H9 (cell line): ENCODE measurements around the gene ZNF584. TPM values are rescaled to one million over a fixed set of nuclear protein-coding genes. Genes with fewer than 3 reads are reported as not detected.

Experiments
- DNase-seq: peaks from one replicate; pipeline ENCODE4 v3.0.0-alpha.2; 2017
- H2AFZ ChIP-seq: one replicate; pipeline ENCODE4 v1.6.1; 2013; ENCODE audit warnings: mild to moderate bottlenecking, low read length, control low read depth, moderate library complexity
- H2AK5ac ChIP-seq: 2 replicates; pipeline ENCODE4 v1.6.1; 2013; ENCODE audit warnings: low read length, control low read depth, mixed read lengths; ENCODE audit not compliant: insufficient read length
- H2BK120ac ChIP-seq: one replicate; pipeline ENCODE4 v1.6.1; 2013; ENCODE audit warnings: low read depth, mild to moderate bottlenecking, low read length, control low read depth, inconsistent platforms; ENCODE audit not compliant: poor library complexity, severe bottlenecking
- H2BK12ac ChIP-seq: 2 replicates; pipeline ENCODE4 v1.6.1; 2013; ENCODE audit warnings: low read length, control low read depth, mixed read lengths, low read depth; ENCODE audit not compliant: insufficient read length
- H2BK15ac ChIP-seq: 2 replicates; pipeline ENCODE4 v1.6.1; 2013; ENCODE audit warnings: low read depth, low read length, control low read depth
- H2BK20ac ChIP-seq: one replicate; pipeline ENCODE4 v1.6.1; 2013; ENCODE audit warnings: low read depth, mild to moderate bottlenecking, low read length, control low read depth, inconsistent platforms; ENCODE audit not compliant: poor library complexity, severe bottlenecking
- H2BK5ac ChIP-seq: 2 replicates; pipeline ENCODE4 v1.6.1; 2013; ENCODE audit warnings: low read length, control low read depth, mixed read lengths; ENCODE audit not compliant: insufficient read length
- H3K14ac ChIP-seq: 2 replicates; pipeline ENCODE4 v1.6.1; 2013; ENCODE audit warnings: low read length, control low read depth; ENCODE audit not compliant: insufficient read depth
- H3K18ac ChIP-seq: 2 replicates; pipeline ENCODE4 v1.6.1; 2013; ENCODE audit warnings: low read depth, mild to moderate bottlenecking, mixed read lengths, low read length, control low read depth; ENCODE audit not compliant: insufficient read length
- H3K23ac ChIP-seq: 2 replicates; pipeline ENCODE4 v1.6.1; 2013; ENCODE audit warnings: low read length, control low read depth, mixed read lengths, low read depth; ENCODE audit not compliant: insufficient read length
- H3K23me2 ChIP-seq: 2 replicates; pipeline ENCODE4 v1.6.1; 2013; ENCODE audit warnings: low read depth, mild to moderate bottlenecking, mixed read lengths, low read length, control low read depth; ENCODE audit not compliant: insufficient read length, poor library complexity, severe bottlenecking
- H3K27ac ChIP-seq: 2 replicates; pipeline ENCODE4 v1.5.1; 2013; ENCODE audit warnings: low read length, control low read depth, mixed read lengths, low read depth; ENCODE audit not compliant: insufficient read length
- H3K27me3 ChIP-seq: 2 replicates; pipeline ENCODE4 v1.6.1; 2013; ENCODE audit warnings: low read length, control low read depth, inconsistent platforms; ENCODE audit not compliant: insufficient read depth
- H3K4ac ChIP-seq: 2 replicates; pipeline ENCODE4 v1.6.1; 2013; ENCODE audit warnings: low read depth, mild to moderate bottlenecking, control low read depth, inconsistent platforms, low read length, moderate library complexity
- H3K4me1 ChIP-seq: 2 replicates; pipeline ENCODE4 v1.6.1; 2013; ENCODE audit warnings: low read length, control low read depth, inconsistent platforms; ENCODE audit not compliant: insufficient read depth
- H3K4me2 ChIP-seq: 2 replicates; pipeline ENCODE4 v1.6.1; 2013; ENCODE audit warnings: low read length, control low read depth, mixed read lengths; ENCODE audit not compliant: insufficient read length, insufficient read depth
- H3K56ac ChIP-seq: 2 replicates; pipeline ENCODE4 v1.6.1; 2013; ENCODE audit warnings: low read depth, mild to moderate bottlenecking, mixed read lengths, low read length, control low read depth; ENCODE audit not compliant: insufficient read length
- H3K79me1 ChIP-seq: 2 replicates; pipeline ENCODE4 v1.6.1; 2013; ENCODE audit warnings: low read depth, mild to moderate bottlenecking, moderate library complexity, low read length, control low read depth, inconsistent platforms; ENCODE audit not compliant: insufficient read depth, poor library complexity, severe bottlenecking
- H3K79me2 ChIP-seq: 2 replicates; pipeline ENCODE4 v1.6.1; 2013; ENCODE audit warnings: low read length, control low read depth, inconsistent platforms; ENCODE audit not compliant: insufficient read depth
- H3K9ac ChIP-seq: 2 replicates; pipeline ENCODE4 v1.6.1; 2013; ENCODE audit warnings: low read length, control low read depth, mixed read lengths; ENCODE audit not compliant: insufficient read length; ENCODE audit errors: extremely low read depth
- H3K9me3 ChIP-seq: one replicate; pipeline ENCODE4 v1.6.1; 2013; ENCODE audit warnings: low read depth, low read length, inconsistent platforms; ENCODE audit not compliant: control insufficient read depth
- H3T11ph ChIP-seq: one replicate; pipeline ENCODE4 v1.6.1; 2013; ENCODE audit warnings: mild to moderate bottlenecking, low read length, control low read depth, inconsistent platforms
- H4K20me1 ChIP-seq: one replicate; pipeline ENCODE4 v1.6.1; 2013; ENCODE audit not compliant: control insufficient read depth, insufficient read length, insufficient read depth
- H4K5ac ChIP-seq: 2 replicates; pipeline ENCODE4 v1.6.1; 2013; ENCODE audit warnings: low read depth, mild to moderate bottlenecking, mixed read lengths, low read length, control low read depth; ENCODE audit not compliant: insufficient read length
- H4K8ac ChIP-seq: replicated peaks from 2 replicates; pipeline ENCODE4 v1.6.1; 2013; ENCODE audit warnings: low read length, control low read depth, mixed read lengths, low read depth; ENCODE audit not compliant: insufficient read length
- H4K91ac ChIP-seq: 2 replicates; pipeline ENCODE4 v1.6.1; 2013; ENCODE audit warnings: low read depth, mild to moderate bottlenecking, moderate library complexity, mixed read lengths, low read length, control low read depth; ENCODE audit not compliant: insufficient read length
- H3K27ac Mint-ChIP-seq, 3 experiments: 2 replicates in 2 of 3; 3 replicates in 1 of 3; pipeline ENCODE4 v1.8.0; 2020 to 2021; ENCODE audit warnings: mixed read lengths in 3 of 3, mild to moderate bottlenecking in 1 of 3, moderate library complexity in 1 of 3
- H3K27me3 Mint-ChIP-seq: 2 replicates; pipeline ENCODE4 v1.8.0; 2021; ENCODE audit warnings: low read depth, mild to moderate bottlenecking, moderate library complexity, mixed read lengths
- H3K36me3 Mint-ChIP-seq, 3 experiments: 2 replicates in 2 of 3; 3 replicates in 1 of 3; pipeline ENCODE4 v1.8.0; 2020 to 2021; ENCODE audit warnings: low read depth in 3 of 3, mixed read lengths in 3 of 3; ENCODE audit not compliant: insufficient read depth in 1 of 3
- H3K4me1 Mint-ChIP-seq, 2 experiments: 2 replicates each; pipeline ENCODE4 v1.8.0; 2020; ENCODE audit warnings: mixed read lengths in 2 of 2
- H3K4me3 Mint-ChIP-seq, 2 experiments: 2 replicates in 1 of 2; 3 replicates in 1 of 2; pipeline ENCODE4 v1.8.0; 2020 to 2021; ENCODE audit warnings: mild to moderate bottlenecking in 2 of 2, mixed read lengths in 2 of 2, moderate library complexity in 1 of 2
- H3K9me3 Mint-ChIP-seq, 2 experiments: 2 replicates in 1 of 2; 3 replicates in 1 of 2; pipeline ENCODE4 v1.8.0; 2020; ENCODE audit warnings: mild to moderate bottlenecking in 2 of 2, mixed read lengths in 2 of 2, moderate library complexity in 1 of 2
- CTCF ChIP-seq: fragments of 200-600 bp; sonication (generic); conservative IDR thresholded peaks from 3 replicates; pipeline ENCODE4 v1.8.0; 2021; ENCODE audit warnings: antibody characterized with exemption, mild to moderate bottlenecking
- WGBS: extraction: QIAGEN DNeasy Blood & Tissue Kit; methylation state at CpG from one replicate; pipeline ENCODE4 v1.1.7; 2013; ENCODE audit warnings: missing lambda C conversion rate, low lambda C conversion rate, mixed read lengths; ENCODE audit not compliant: insufficient read length; ENCODE audit errors: extremely low coverage; 5-methylcytosine and 5-hydroxymethylcytosine counted together
- total RNA-seq: library from RNA; stranded (reverse); gene quantifications from 2 replicates; pipeline ENCODE4 v1.2.1, GENCODE V29; 2021

Gene ZNF584
- total RNA-seq, 1 experiment from 2014 or later, result 7.4 TPM

- peak overlapping the region; percentile 75; the same call in 1 of the 2 replicates for H3K14ac ChIP-seq
- no peak overlapping the region for H3T11ph ChIP-seq
- H3K4me1 Mint-ChIP-seq, result peaks cover 19 to 23% of the 10 kb centered on the region in 2 experiments
These were observed 1.4 kb upstream of the ZNF584 start for GRCh38 chr19:58406818-58407657.

More at GRCh38 chr19:58406818-58407657, 1.4 kb upstream of the ZNF584 start:
- Histone ChIP-seq H2AFZ (no peak overlapping the region), H3K23ac (no peak overlapping the region), H3K27me3 (no peaks in the 10 kb centered on the region; the same call in 1 of the 2 replicates), H3K79me2 (no peaks in the 10 kb centered on the region), H3K18ac (no peak overlapping the region), H3K56ac (no peak overlapping the region), H3K4me2 (peak overlapping the region; percentile 87), H3K9me3 (no peaks in the 10 kb centered on the region), H2BK15ac (no peak overlapping the region), H2AK5ac (no peak overlapping the region), H2BK5ac (no peak overlapping the region), H2BK20ac (no peak overlapping the region), H4K8ac (no peak overlapping the region), H3K27ac (no peak overlapping the region), H4K5ac (no peak overlapping the region), H2BK12ac (no peak overlapping the region), H4K20me1 (peaks cover 3% of the 10 kb centered on the region), H3K9ac (peak overlapping the region; percentile 84), H2BK120ac (no peak overlapping the region), H3K4me1 (peaks cover 5% of the 10 kb centered on the region; the same call in 1 of the 2 replicates), H3K23me2 (peaks cover 15% of the 10 kb centered on the region), H3K4ac (no peak overlapping the region), H3K79me1 (no peaks in the 10 kb centered on the region), H4K91ac (no peak overlapping the region)
- H3K27me3 Mint-ChIP-seq, result peaks cover 13% of the 10 kb centered on the region
- DNase-seq, result peak; percentile 47
- WGBS, result no CpG with 5 or more reads among the region's 10 CpGs
- peak overlapping the region in 1 of 3 experiments; percentile 94; a peak in 1 of 7 replicates for H3K27ac Mint-ChIP-seq
- peak; percentile 58 for TF ChIP-seq CTCF
- peak overlapping the region; percentile 87 to 94 for H3K4me3 Mint-ChIP-seq
- H3K36me3 Mint-ChIP-seq, result peaks cover 8 to 11% (median 9%) of the 10 kb centered on the region in 3 experiments; a peak in 6 of 7 replicates
- peaks cover 10 to 13% of the 10 kb centered on the region in 2 experiments; a peak in 4 of 5 replicates for H3K9me3 Mint-ChIP-seq
